Limb (tissue), 2 donors: Measurements from ENCODE around the gene PPP1R7.

ENCODE experiments used
- DNase-seq, 2 donors: peaks; one replicate each; pipeline ENCODE4 v3.0.0-alpha.2; 2016; ENCODE audit errors: extremely low spot score in 2 of 2

PPP1R7 gene

GRCh38 chr2:241120440-241120839 is 29.8 kb upstream of the PPP1R7 start:
- DNase-seq, result no peak

- DNase-seq, result no peak
These were observed 29.3 kb upstream of the PPP1R7 start for GRCh38 chr2:241121008-241121407.

GRCh38 chr2:241122376-241123002 is 27.8 kb upstream of the PPP1R7 start:
- DNase-seq, result no peak

GRCh38 chr2:241123816-241124536 is 26.3 kb upstream of the PPP1R7 start:
- no peak for DNase-seq

GRCh38 chr2:241125626-241126025 is 24.6 kb upstream of the PPP1R7 start:
- no peak for DNase-seq

- DNase-seq, result no peak
These were observed 24.1 kb upstream of the PPP1R7 start for GRCh38 chr2:241126201-241126611.

- DNase-seq, result no peak
These were observed 23.5 kb upstream of the PPP1R7 start for GRCh38 chr2:241126771-241127202.

GRCh38 chr2:241128266-241128665 is 22.0 kb upstream of the PPP1R7 start:
- DNase-seq, result no peak

GRCh38 chr2:241129086-241129871 is 21.0 kb upstream of the PPP1R7 start:
- DNase-seq, result no peak

- no peak for DNase-seq
These were observed 20.0 kb upstream of the PPP1R7 start for GRCh38 chr2:241130316-241130715.

GRCh38 chr2:241131531-241131930 is 18.7 kb upstream of the PPP1R7 start:
- DNase-seq, result no peak

- no peak for DNase-seq
These were observed 17.5 kb upstream of the PPP1R7 start for GRCh38 chr2:241132538-241133435.

- no peak for DNase-seq
These were observed 16.8 kb upstream of the PPP1R7 start for GRCh38 chr2:241133436-241133820.

- DNase-seq, result no peak
These were observed 15.6 kb upstream of the PPP1R7 start for GRCh38 chr2:241134711-241135110.

- DNase-seq, result no peak
These were observed 14.5 kb upstream of the PPP1R7 start for GRCh38 chr2:241135737-241136136.

- DNase-seq, result no peak
These were observed 14.1 kb upstream of the PPP1R7 start for GRCh38 chr2:241136191-241136590.

GRCh38 chr2:241136661-241137260 is 13.5 kb upstream of the PPP1R7 start:
- DNase-seq, result no peak

GRCh38 chr2:241137276-241138190 is 12.7 kb upstream of the PPP1R7 start:
- no peak for DNase-seq

GRCh38 chr2:241138471-241138870 is 11.8 kb upstream of the PPP1R7 start:
- DNase-seq, result no peak
